Keratinocyte (primary cell): Measurements from ENCODE around the gene TMEM30A. TPM values are rescaled to one million over a fixed set of nuclear protein-coding genes. Genes with fewer than 3 reads are reported as not detected.
A peak's percentile ranks its signal among the peaks of the same experiment; 100 is the strongest.

ENCODE experiments used
- DNase-seq: peaks from one replicate; pipeline ENCODE4 v3.0.0-alpha.2; 2011; ENCODE audit warnings: low read depth, missing footprints, low spot score
- FAIRE-seq: peaks from 2 replicates; lab custom pipeline; 2011; peaks lifted over from hg19 to GRCh38; lab: Jason Lieb, UNC
- H2AFZ ChIP-seq: 2 replicates; pipeline ENCODE4 v1.6.0; 2012; ENCODE audit warnings: low read length, control low read depth, inconsistent platforms; ENCODE audit not compliant: control insufficient read depth
- H3K27ac ChIP-seq: 2 replicates; pipeline ENCODE4 v1.5.1; 2011; ENCODE audit warnings: low read length; ENCODE audit not compliant: control insufficient read depth, insufficient read depth
- H3K27me3 ChIP-seq: 3 replicates; pipeline ENCODE4 v1.6.0; 2011; ENCODE audit warnings: low read length; ENCODE audit not compliant: control insufficient read depth, insufficient read depth; ENCODE audit errors: extremely low read depth
- H3K36me3 ChIP-seq, 2 experiments: 2 replicates in 1 of 2; 3 replicates in 1 of 2; pipeline ENCODE4 v1.5.1; 2011; ENCODE audit warnings: low read length in 2 of 2, mild to moderate bottlenecking in 1 of 2; ENCODE audit not compliant: control insufficient read depth in 2 of 2, insufficient read depth in 2 of 2; ENCODE audit errors: extremely low read depth in 1 of 2
- H3K4me1 ChIP-seq: 3 replicates; pipeline ENCODE4 v1.5.1; 2011; ENCODE audit warnings: low read length; ENCODE audit not compliant: control insufficient read depth, insufficient read depth; ENCODE audit errors: extremely low read depth
- H3K4me2 ChIP-seq: 3 replicates; pipeline ENCODE4 v1.6.0; 2011; ENCODE audit warnings: low read depth, low read length; ENCODE audit not compliant: control insufficient read depth, insufficient read depth; ENCODE audit errors: extremely low read depth
- H3K4me3 ChIP-seq, 3 experiments: fragments of 200-600 bp in 1 of 3; sonication (generic) in 1 of 3; 2 replicates in 2 of 3; 3 replicates in 1 of 3; pipeline ENCODE4 v1.5.1; 2011 to 2016; ENCODE audit warnings: low read length in 3 of 3, mild to moderate bottlenecking in 3 of 3, control low read depth in 2 of 3, inconsistent platforms in 1 of 3, low read depth in 1 of 3, mixed read lengths in 1 of 3, mixed run types in 1 of 3, moderate library complexity in 1 of 3; ENCODE audit not compliant: control insufficient read depth in 2 of 3, insufficient read depth in 2 of 3; ENCODE audit errors: extremely low read depth in 1 of 3
- H3K79me2 ChIP-seq: 2 replicates; pipeline ENCODE4 v1.6.0; 2012; ENCODE audit warnings: low read length; ENCODE audit not compliant: control insufficient read depth, insufficient read depth
- H3K9ac ChIP-seq: 3 replicates; pipeline ENCODE4 v1.6.0; 2011; ENCODE audit warnings: low read length; ENCODE audit not compliant: control insufficient read depth, insufficient read depth; ENCODE audit errors: extremely low read depth
- H3K9me1 ChIP-seq: 3 replicates; pipeline ENCODE4 v1.6.0; 2011; ENCODE audit warnings: low read length; ENCODE audit not compliant: control insufficient read depth, insufficient read depth; ENCODE audit errors: extremely low read depth
- H3K9me3 ChIP-seq: 2 replicates; pipeline ENCODE4 v1.5.1; 2012; ENCODE audit warnings: low read depth, low read length; ENCODE audit not compliant: control insufficient read depth
- H4K20me1 ChIP-seq: 3 replicates; pipeline ENCODE4 v1.6.0; 2011; ENCODE audit warnings: low read length; ENCODE audit not compliant: control insufficient read depth, insufficient read depth; ENCODE audit errors: extremely low read depth
- CTCF ChIP-seq, 3 experiments: IDR thresholded peaks in 1 of 3; conservative IDR thresholded peaks in 1 of 3; optimal IDR thresholded peaks in 1 of 3; 2 replicates in 2 of 3; 3 replicates in 1 of 3; pipeline versions ENCODE3 to v1.5.1; 2011; ENCODE audit warnings: low read length in 3 of 3, mild to moderate bottlenecking in 3 of 3, moderate library complexity in 2 of 3, control low read depth in 1 of 3, inconsistent platforms in 1 of 3; ENCODE audit not compliant: insufficient read depth in 2 of 3; ENCODE audit errors: extremely low read depth in 1 of 3
- EZH2 ChIP-seq: IDR thresholded peaks from one replicate; pipeline ENCODE4 v1.6.1; 2012; ENCODE audit warnings: inconsistent platforms, mild to moderate bottlenecking, low read length, moderate library complexity
- dilution Hi-C: fragments of 300-500 bp; cut with MboI; formaldehyde crosslinking; loops from one replicate; pipeline ENCODE4 v1.7.0; 2020; ENCODE audit warnings: low sequenced_read_pairs; ENCODE audit not compliant: extremely low pct_ligation_motif_present
- polyA plus RNA-seq, 5 experiments: library from polyadenylated mRNA; depleted of rRNA in 3 of 5; stranded (reverse) in 3 of 5; stranded (forward) in 1 of 5; unstranded in 1 of 5; fragments of >200 nt; gene quantifications; 1 replicate in 1 of 5; 2 replicates in 3 of 5; 3 replicates in 1 of 5; pipeline versions ENCODE4 v1.2.1 to v1.2.3, GENCODE V29; 2011 to 2012; ENCODE audit warnings: missing spikeins in 2 of 5, low read depth in 1 of 5, low replicate concordance in 1 of 5

Gene TMEM30A
- polyA plus RNA-seq, 1 donor (not counting 4 experiments of a cell fraction or from before 2014, with no cell fraction given) = 50.2 TPM

- DNase-seq = no peak
- Histone ChIP-seq H3K9me1 (no peaks in the 10 kb centered on the region), H3K79me2 (peaks cover 88% of the 10 kb centered on the region), H3K36me3 (no peaks in the 10 kb centered on the region), H3K9me3 (no peaks in the 10 kb centered on the region), H3K4me3 (peak overlapping the region in 1 of 3 experiments; percentile 9), H3K4me2 (peak overlapping the region; percentile 25), H3K9ac (no peak overlapping the region), H2AFZ (no peak overlapping the region), H3K27ac (peak overlapping the region; percentile 4), H3K4me1 (peaks cover 37% of the 10 kb centered on the region), H3K27me3 (no peaks in the 10 kb centered on the region), H4K20me1 (no peaks in the 10 kb centered on the region)
- dilution Hi-C loops = no loop called here
- TF ChIP-seq CTCF (optimal IDR thresholded peaks at IDR 0.05 in 1 of 3, IDR thresholded peaks at IDR 0.05 in 1 of 3, conservative IDR thresholded peaks at IDR 0.05 in 1 of 3; ENCODE audit: extremely low read depth in 1 of 3, insufficient read depth in 2 of 3, low read length in 3 of 3) (no peak), EZH2 (no peak)
- FAIRE-seq = no peak
Observed at GRCh38 chr6:75280131-75280855, 4.3 kb downstream of the TMEM30A start.

- DNase-seq (no peak), FAIRE-seq (no peak)
- no peak overlapping the region for H2AFZ ChIP-seq
- H3K4me1 ChIP-seq = peaks cover 39% of the 10 kb centered on the region
- H3K27ac ChIP-seq = no peak overlapping the region
- no peaks in the 10 kb centered on the region for H3K9me1 ChIP-seq
- dilution Hi-C loops = no loop called here
- no peaks in the 10 kb centered on the region for H4K20me1 ChIP-seq
- no peaks in the 10 kb centered on the region for H3K9me3 ChIP-seq
- H3K36me3 ChIP-seq = no peaks in the 10 kb centered on the region
- H3K9ac ChIP-seq = no peak overlapping the region
- no peak overlapping the region for H3K4me2 ChIP-seq
- TF ChIP-seq EZH2 (no peak), CTCF (optimal IDR thresholded peaks at IDR 0.05 in 1 of 3, IDR thresholded peaks at IDR 0.05 in 1 of 3, conservative IDR thresholded peaks at IDR 0.05 in 1 of 3; ENCODE audit: extremely low read depth in 1 of 3, insufficient read depth in 2 of 3, low read length in 3 of 3) (no peak)
- peaks cover 88% of the 10 kb centered on the region for H3K79me2 ChIP-seq
- H3K4me3 ChIP-seq = no peak overlapping the region
- H3K27me3 ChIP-seq = no peaks in the 10 kb centered on the region
Observed at GRCh38 chr6:75279418-75279817, 5.2 kb downstream of the TMEM30A start.
